AG10803 (cell line): ENCODE measurements around the gene RCE1.

Experiments
- DNase-seq: peaks from one replicate; pipeline ENCODE4 v3.0.0; 2010; ENCODE audit warnings: low read depth
- H3K4me3 ChIP-seq: 2 replicates; pipeline ENCODE4 v1.5.1; 2011; ENCODE audit warnings: mild to moderate bottlenecking, low read length, control low read depth
- TF ChIP-seq, protein P1 (sequence below): conservative IDR thresholded peaks from 2 replicates; pipeline ENCODE4 v1.5.1; 2011; ENCODE audit warnings: mild to moderate bottlenecking, low read length, control low read depth, inconsistent platforms

Gene RCE1

DNA sequence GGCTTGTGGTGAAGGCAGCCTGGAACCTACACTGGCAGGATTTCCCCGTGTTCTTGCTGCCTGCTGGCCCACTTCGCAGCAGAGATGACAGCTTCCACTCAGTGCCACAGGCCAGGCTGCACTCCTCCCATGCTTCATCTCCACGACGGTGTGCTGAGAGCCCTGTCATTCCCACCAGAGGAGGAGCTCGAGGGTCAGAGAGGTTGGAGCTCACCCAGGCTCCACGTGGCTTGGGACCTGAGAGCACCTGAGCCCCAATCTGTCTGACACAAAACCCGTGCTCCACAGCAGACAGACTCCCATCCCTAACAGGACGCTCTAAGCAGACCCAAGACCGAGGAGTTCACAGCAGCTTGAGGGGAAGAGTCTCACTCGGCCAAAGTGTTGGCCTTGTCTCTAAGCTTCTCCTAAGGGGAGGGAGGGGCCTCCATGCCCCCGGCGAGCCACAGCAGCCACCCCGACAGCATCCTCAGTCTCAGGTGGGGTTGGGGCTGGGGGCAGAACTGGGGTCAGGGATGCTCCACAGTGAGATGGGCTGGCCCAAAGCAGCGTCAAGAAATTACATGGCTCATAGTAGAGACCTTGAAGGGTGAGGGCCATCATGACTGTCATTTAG lies 24.3 kb downstream of the RCE1 start:
- TF ChIP-seq, protein P1, sequence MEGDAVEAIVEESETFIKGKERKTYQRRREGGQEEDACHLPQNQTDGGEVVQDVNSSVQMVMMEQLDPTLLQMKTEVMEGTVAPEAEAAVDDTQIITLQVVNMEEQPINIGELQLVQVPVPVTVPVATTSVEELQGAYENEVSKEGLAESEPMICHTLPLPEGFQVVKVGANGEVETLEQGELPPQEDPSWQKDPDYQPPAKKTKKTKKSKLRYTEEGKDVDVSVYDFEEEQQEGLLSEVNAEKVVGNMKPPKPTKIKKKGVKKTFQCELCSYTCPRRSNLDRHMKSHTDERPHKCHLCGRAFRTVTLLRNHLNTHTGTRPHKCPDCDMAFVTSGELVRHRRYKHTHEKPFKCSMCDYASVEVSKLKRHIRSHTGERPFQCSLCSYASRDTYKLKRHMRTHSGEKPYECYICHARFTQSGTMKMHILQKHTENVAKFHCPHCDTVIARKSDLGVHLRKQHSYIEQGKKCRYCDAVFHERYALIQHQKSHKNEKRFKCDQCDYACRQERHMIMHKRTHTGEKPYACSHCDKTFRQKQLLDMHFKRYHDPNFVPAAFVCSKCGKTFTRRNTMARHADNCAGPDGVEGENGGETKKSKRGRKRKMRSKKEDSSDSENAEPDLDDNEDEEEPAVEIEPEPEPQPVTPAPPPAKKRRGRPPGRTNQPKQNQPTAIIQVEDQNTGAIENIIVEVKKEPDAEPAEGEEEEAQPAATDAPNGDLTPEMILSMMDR = no peak
- H3K4me3 ChIP-seq = no peak overlapping the region
- no peak for DNase-seq

DNA sequence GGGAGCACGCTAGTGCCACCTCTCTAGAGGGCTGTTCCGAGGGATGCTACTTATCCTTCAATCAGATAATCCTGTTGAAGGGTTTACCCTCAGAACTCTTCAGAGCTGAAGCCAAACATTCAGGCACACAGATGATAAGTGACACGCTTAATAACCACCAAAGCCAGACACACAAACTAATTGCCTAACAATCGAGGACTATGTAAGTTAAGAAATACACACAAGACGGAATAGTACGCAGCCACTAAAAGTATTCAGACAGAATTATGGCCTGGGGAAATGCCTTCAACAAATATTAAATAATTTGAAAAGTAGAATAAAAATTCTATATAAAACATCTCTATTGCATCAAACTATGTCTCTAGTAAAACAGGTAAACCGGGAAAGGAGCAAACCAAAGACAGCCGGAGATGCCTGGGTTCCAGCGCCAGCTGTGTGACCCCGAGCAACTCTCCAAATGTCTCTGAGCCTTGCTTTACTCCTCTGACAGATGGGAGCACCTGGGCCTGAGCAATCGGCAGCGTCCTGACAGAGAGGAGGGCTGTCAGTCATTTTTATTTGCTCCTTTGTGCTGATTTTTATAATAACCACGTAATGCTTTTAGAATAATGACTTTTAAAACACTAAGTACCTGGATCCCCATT lies 25.0 kb downstream of the RCE1 start:
- no peak for DNase-seq
- TF ChIP-seq, protein P1 = no peak

GRCh38 chr11:66868726-66869566 lies 25.7 kb downstream of the RCE1 start:
- TF ChIP-seq, protein P1 = no peak
- H3K4me3 ChIP-seq = no peak overlapping the region
- no peak for DNase-seq

More for the DNA sequence above, 25.0 kb downstream of the RCE1 start:
- H3K4me3 ChIP-seq = no peak overlapping the region

DNA sequence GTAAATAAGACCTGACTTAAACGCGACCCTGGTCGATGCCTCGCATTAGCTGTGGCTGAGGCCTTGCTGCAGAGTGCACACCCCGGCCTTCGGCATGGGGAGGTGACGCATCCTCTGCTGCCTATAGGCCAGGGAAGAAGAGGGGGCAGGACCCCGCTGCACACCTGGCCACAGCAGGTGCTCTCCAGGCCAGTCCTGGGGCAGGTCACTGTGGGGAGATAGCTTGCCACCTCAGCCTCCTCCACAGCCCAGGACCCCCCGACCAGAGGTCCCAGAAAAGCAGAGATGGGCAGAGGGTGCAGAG lies 26.3 kb downstream of the RCE1 start:
- H3K4me3 ChIP-seq = no peak overlapping the region
- DNase-seq = no peak
- TF ChIP-seq, protein P1 = no peak

DNA sequence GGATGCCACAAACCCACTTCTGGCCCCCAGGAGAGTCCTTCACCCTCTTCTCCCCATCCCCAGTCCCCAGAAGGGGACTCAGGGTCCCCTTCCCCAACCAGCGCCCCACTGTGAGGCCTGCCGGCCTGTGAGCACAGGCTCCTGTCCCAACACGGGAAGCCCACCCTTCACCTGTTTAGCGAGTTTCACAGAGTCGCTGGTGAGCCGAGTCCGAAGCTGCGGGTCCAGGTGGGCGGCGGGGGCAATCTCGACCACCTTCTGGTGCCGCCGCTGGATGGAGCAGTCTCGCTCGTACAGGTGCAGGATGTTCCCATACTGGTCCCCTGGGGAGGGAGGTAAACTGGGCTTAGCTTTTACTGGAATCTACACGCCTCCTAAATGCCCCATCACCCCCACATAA lies 26.9 kb downstream of the RCE1 start:
- TF ChIP-seq, protein P1 = no peak

DNA sequence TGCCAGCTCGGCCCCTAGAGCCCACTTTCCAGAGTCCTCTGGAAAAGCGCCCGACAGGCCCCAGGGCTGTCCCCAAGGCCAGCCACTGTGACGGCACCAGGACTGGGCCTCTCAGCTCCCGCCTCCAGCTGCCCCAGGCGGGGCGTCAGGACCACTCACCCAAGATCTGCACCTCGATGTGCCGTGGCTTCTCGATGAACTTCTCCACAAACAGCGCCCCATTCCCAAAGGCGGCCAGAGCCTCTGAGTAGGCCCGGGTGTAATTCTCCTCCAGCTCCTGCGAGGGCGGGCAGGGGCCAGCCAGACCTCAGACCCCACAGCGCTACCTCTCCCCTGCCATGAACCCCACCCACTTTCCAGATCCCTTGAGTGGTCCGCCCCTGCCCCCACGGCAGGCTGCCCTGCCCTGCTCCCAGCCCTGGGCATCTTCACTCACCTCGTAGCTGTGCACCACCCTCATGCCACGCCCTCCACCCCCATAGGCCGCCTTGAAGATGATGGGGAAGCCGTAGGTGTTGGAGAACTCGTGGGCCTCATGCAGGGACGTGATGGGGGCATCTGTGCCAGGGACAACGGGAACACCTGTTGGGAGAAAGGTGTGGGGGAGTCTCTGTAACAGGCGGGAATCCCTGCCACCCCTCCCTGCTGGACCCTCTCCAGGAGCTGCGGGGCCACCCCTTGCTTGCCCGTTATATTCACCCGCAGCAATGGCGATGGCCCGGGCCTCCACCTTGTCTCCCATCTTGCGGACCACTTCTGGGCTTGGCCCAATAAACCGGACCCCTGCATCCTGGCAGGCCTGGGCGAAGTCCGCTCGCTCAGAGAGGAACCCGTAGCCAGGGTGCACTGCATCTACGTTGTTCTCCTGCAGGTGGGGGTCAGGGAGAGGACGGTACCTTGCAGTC lies 27.6 kb downstream of the RCE1 start:
- TF ChIP-seq, protein P1 = no peak
- no peak for DNase-seq
- H3K4me3 ChIP-seq = no peak overlapping the region

More for the DNA sequence above, 26.9 kb downstream of the RCE1 start:
- H3K4me3 ChIP-seq = no peak overlapping the region
- no peak for DNase-seq
